Measurements from ENCODE around the gene MCC. TPM values are rescaled to one million over a fixed set of nuclear protein-coding genes. Genes with fewer than 3 reads are reported as not detected.

Gene MCC
- polyA plus RNA-seq, 3 donors from 2014 or later, result 0.53 to 1.2 (median 0.63) TPM

DNA sequence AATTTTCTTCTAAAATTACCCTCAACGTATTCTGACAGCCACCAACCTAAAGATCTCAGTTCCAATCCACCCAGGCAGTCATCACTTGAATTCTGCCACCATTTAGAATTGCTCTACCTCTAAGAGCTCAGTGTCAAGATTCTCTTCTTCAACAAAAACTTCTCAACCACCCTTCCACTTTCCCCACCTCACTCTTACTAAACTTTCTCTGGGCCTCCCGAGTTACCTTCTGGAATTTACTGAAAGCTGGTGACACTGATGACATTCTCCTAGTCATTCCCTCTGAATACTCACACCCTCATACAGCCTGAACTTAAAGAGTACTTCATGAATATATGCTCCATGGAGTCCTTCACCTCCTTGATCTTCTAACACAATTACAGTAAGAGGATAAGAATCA is 263.0 kb downstream of the MCC start:
- H3K4me1 Mint-ChIP-seq, result no peaks in the 10 kb centered on the region
- no peak overlapping the region for H3K4me3 Mint-ChIP-seq
- no peak for DNase-seq
- H3K27me3 Mint-ChIP-seq (ENCODE audit: low read depth in 3 of 3), result peaks cover 1 to 15% (median 7%) of the 10 kb centered on the region in 3 donors
- no peaks in the 10 kb centered on the region for H3K9me3 Mint-ChIP-seq
- no peaks in the 10 kb centered on the region for H3K36me3 Mint-ChIP-seq
- no peak overlapping the region for H3K27ac Mint-ChIP-seq

DNA sequence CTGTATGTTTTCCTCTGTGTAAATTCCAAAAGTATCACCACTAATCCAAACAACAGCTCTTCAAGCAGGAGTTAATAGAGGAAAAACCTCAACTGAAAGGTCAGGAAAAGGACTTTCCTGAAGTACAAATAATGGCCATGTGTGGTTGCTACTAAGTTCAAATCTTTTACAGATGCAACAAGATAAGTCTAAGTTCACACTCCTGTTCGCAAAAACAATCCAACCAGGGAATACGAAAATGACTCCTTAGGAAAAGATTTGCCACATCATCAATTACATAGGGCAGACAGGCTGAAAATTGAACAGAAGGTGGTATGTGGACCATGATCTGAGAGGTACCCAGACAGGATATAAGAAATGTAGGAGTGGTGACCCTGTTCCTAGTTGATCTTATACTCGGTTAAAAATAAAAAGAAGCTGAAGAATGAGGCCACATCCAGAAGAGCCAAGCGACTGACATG is 263.6 kb downstream of the MCC start:
- Mint-ChIP-seq H3K36me3 (no peaks in the 10 kb centered on the region), H3K27me3 (ENCODE audit: low read depth in 3 of 3) (peaks cover 1 to 16% (median 5%) of the 10 kb centered on the region in 3 donors), H3K27ac (no peak overlapping the region), H3K9me3 (no peaks in the 10 kb centered on the region), H3K4me1 (no peaks in the 10 kb centered on the region), H3K4me3 (no peak overlapping the region)
- DNase-seq, result no peak

DNA sequence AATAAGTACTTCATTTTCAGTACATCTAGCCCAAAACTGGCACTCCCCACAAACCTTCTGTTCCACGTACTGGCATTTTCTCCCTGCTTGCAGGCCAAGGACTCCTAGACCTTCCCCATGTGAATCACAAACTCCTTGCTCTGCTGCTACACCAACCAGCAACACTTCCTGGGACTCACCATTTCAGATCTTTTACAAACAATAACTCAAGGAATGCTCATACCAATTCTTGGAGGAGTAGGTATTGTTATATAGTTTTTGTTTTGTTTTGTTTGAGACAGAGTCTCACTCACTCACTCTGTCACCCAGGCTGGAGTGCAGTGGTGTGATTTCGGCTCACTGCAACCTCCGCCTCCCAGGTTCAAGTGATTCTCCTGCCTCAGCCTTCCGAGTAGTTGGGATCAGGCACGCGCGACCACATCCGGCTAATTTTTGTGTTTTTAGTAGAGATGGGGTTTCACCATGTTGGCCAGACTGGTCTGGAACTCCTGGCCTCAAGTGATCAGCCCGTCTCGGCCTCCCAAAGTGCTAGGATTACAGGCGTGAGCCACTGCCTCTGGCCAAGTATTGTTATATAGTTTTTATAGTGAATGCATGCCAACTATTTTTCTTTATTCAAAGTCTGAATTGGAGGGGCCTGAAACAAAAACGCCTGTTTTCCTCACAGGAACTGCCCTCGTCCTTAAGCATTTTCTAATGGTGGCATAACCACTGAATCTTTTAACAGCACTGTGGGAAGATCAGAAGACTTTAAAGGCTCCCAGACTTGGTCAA is 264.2 kb downstream of the MCC start:
- H3K4me3 Mint-ChIP-seq, result no peak overlapping the region
- H3K27me3 Mint-ChIP-seq (ENCODE audit: low read depth in 3 of 3), result peaks cover 1 to 17% (median 5%) of the 10 kb centered on the region in 3 donors
- no peaks in the 10 kb centered on the region for H3K4me1 Mint-ChIP-seq
- no peak overlapping the region for H3K27ac Mint-ChIP-seq
- no peak for DNase-seq
- H3K36me3 Mint-ChIP-seq, result no peaks in the 10 kb centered on the region
- H3K9me3 Mint-ChIP-seq, result no peaks in the 10 kb centered on the region

DNA sequence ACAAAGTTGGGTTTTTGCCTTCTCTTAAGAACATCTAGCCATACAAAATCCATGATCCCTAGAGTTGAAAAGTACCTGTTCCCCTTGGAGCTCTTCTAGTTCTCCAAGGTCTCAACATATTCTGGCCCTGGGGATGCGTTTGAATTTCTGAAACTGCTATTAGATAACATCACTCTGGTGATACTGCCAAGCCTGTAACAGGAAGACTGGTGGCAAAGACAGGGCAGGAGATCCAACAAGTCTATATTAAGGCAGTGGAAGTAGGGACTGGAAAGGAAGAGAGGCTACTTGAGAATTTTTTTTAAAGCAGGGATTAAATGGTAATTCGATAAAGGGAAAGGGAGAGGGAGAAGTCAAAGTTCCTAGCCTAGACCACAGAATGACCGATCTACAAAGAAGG is 264.9 kb downstream of the MCC start:
- peaks cover 0 to 14% (median 5%) of the 10 kb centered on the region in 3 donors for H3K27me3 Mint-ChIP-seq (ENCODE audit: low read depth in 3 of 3)
- H3K27ac Mint-ChIP-seq, result no peak overlapping the region
- no peaks in the 10 kb centered on the region for H3K36me3 Mint-ChIP-seq
- H3K9me3 Mint-ChIP-seq, result no peaks in the 10 kb centered on the region
- no peaks in the 10 kb centered on the region for H3K4me1 Mint-ChIP-seq
- DNase-seq, result no peak
- no peak overlapping the region for H3K4me3 Mint-ChIP-seq

DNA sequence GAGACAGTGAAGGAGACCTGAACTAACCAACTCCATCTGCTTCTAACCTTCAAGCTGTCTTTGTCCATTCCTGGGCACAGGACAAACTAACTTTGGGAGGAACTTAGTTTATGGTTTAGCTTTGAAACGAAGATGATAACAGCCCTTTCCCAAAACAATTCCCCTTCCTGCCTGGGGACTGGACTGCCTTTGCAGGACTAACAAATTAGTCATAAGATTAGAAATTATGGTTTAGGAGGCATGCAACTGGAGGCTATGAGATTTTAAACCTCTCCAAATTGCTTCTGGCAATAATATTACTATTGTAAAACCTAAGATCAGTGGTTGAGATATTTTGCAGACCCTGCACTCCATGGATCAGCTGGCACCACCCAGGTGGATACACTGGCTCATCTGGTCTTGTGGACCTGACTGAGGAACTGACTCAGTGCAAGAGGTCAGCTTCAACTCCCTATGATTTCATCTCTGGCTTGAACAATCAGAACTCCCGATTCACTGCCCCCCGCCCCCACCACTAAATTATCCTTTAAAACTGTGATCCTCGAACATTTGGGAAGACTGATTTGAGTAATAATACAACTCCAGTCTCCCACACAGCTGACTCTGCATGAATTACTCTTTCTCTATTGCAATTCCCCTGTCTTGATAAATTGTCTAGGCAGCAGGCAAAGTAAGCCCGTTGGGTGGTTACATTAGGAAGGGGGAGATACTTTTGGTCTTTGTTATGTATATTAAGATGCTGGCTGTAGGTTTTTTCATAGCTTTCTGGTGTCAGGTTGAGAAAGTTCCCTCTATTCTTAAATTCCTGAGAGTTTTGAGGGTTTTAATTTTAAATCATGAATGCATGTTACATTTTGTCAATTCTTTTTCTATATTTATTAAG is 266.7 kb downstream of the MCC start:
- DNase-seq, result no peak
- Mint-ChIP-seq H3K27ac (no peak overlapping the region), H3K9me3 (no peaks in the 10 kb centered on the region), H3K4me3 (no peak overlapping the region), H3K4me1 (no peaks in the 10 kb centered on the region), H3K36me3 (no peaks in the 10 kb centered on the region), H3K27me3 (ENCODE audit: low read depth in 3 of 3) (peaks cover 0 to 14% (median 5%) of the 10 kb centered on the region in 3 donors)

DNA sequence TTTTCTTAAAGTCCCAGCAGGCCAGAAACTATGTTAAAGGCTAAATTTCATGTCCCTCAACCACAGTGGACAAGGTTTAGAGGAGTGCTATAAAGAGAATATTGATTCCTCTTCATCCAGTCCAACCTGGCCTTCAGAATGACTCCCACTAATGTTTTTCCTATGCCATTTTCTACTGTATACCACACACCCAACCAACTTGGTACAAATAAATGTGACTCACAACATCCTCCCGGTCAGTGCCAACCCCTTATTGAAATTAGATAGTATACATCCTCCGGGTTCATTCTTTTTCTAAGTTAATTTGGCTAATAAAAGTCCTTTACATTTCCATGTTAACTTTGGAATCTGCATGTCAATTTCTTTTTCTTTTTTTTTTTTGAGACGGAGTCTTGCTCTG is 268.6 kb downstream of the MCC start:
- H3K27me3 Mint-ChIP-seq (ENCODE audit: low read depth in 3 of 3), result peaks cover 2 to 11% (median 2%) of the 10 kb centered on the region in 3 donors
- no peak overlapping the region for H3K27ac Mint-ChIP-seq
- H3K4me3 Mint-ChIP-seq, result no peak overlapping the region
- H3K36me3 Mint-ChIP-seq, result no peaks in the 10 kb centered on the region
- H3K9me3 Mint-ChIP-seq, result no peaks in the 10 kb centered on the region
- no peaks in the 10 kb centered on the region for H3K4me1 Mint-ChIP-seq
- no peak for DNase-seq

DNA sequence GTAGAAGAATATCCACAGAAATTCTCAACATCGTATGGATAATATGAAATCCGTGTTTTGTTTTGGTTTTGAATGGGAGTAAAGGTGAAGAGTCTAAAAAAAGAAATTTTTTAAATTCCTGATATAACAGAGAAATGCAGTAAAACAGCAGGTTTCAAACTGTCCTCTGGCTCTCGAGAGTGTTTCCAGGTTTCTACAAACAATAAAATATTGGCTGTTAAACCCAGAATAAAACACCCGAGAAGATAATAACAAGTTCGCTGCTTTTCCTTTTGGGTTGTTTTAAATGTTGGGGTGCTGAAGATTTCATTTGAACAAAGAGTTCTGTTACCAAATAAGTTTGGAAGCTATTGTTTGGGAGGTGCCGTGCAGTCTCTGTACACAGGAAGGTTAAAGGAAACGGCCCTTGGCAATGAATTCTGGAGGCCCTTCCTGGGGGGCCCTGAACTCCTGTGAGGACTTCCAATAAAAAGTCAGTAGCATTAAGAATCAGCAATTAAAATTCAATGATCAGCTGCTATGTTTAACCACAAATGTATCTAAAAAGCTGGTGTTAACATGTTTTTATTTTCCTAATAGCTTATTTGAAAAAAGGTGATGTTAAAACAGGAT is 269.2 kb downstream of the MCC start:
- peaks cover 2 to 9% (median 2%) of the 10 kb centered on the region in 3 donors for H3K27me3 Mint-ChIP-seq (ENCODE audit: low read depth in 3 of 3)
- no peaks in the 10 kb centered on the region for H3K4me1 Mint-ChIP-seq
- H3K36me3 Mint-ChIP-seq, result no peaks in the 10 kb centered on the region
- H3K9me3 Mint-ChIP-seq, result no peaks in the 10 kb centered on the region
- DNase-seq, result no peak
- H3K4me3 Mint-ChIP-seq, result no peak overlapping the region
- H3K27ac Mint-ChIP-seq, result no peak overlapping the region

DNA sequence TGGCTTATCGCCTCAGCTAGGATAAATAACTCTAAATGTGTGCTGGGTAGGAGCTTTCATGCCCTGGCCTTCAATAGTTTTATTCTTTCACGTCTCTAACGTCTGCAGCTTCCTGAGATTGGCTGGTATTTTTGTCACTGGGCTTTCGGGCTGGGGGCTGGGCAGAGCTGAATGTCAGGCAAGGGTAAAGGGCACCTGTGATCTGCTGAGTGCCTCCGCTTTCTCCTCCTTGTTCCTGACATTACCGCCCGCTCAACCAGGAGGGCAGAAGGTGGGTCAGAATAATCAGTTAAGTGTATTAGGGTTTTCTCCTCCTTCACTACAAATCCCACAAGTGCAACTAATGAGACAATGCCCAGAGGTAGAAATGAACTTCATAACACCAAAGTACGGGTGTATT is 270.1 kb downstream of the MCC start:
- no peak for DNase-seq
- no peak overlapping the region for H3K27ac Mint-ChIP-seq
- H3K9me3 Mint-ChIP-seq, result no peaks in the 10 kb centered on the region
- H3K27me3 Mint-ChIP-seq (ENCODE audit: low read depth in 3 of 3), result peaks cover 0 to 9% (median 2%) of the 10 kb centered on the region in 3 donors
- H3K36me3 Mint-ChIP-seq, result no peaks in the 10 kb centered on the region
- H3K4me1 Mint-ChIP-seq, result no peaks in the 10 kb centered on the region
- H3K4me3 Mint-ChIP-seq, result no peak overlapping the region

DNA sequence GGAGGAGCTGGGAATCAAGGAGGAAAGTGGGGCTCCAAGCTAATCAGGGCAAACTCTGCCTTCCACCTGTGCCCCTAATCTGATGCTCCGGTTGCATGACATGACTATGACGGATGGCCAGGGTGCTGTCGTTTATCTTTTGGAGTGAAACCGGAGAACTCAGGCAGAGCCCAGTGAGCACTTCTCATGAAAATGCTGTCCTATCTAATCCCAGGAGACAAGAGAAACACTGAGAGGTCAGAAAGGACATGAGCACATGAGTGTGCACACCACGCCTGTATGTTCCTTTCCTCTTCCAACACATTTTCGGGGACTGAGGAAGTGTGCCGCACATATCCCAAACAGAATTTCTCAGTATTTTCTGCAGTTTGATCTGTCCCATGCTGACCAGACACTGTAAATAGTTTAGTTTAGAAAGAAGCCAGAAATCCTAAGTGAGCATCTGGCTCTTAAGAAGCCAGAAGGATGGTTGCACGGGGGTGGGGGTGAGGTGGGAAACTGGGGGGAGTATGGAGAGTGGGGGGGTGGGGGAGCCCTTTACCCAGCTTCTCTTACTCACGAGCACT is 270.6 kb downstream of the MCC start:
- no peaks in the 10 kb centered on the region for H3K4me1 Mint-ChIP-seq
- no peaks in the 10 kb centered on the region for H3K36me3 Mint-ChIP-seq
- H3K27me3 Mint-ChIP-seq (ENCODE audit: low read depth in 3 of 3), result peaks cover 0 to 9% (median 2%) of the 10 kb centered on the region in 3 donors
- H3K9me3 Mint-ChIP-seq, result no peaks in the 10 kb centered on the region
- H3K27ac Mint-ChIP-seq, result no peak overlapping the region
- H3K4me3 Mint-ChIP-seq, result no peak overlapping the region
- no peak for DNase-seq

DNA sequence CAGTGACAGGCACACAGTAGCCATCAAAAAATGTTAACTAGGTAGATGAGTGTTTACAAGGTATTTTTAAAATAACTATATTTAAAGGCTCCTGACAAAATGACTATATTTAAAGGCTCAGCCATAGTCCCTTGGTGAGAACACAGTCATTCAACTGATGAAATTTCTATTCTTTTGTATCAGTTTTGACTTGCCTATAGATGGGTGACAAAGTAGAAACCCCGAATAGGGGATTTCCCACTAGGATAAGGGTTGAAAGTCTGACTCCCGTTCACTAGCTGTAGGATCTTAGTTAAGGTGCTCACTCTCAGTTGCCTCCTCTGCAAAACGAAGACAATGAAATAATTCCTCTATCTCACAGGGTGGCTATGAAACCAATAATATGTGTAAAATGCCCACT is 271.7 kb downstream of the MCC start:
- H3K27me3 Mint-ChIP-seq (ENCODE audit: low read depth in 3 of 3), result peaks cover 0 to 4% (median 2%) of the 10 kb centered on the region in 3 donors
- H3K4me3 Mint-ChIP-seq, result no peak overlapping the region
- no peaks in the 10 kb centered on the region for H3K36me3 Mint-ChIP-seq
- no peaks in the 10 kb centered on the region for H3K4me1 Mint-ChIP-seq
- DNase-seq, result no peak
- H3K9me3 Mint-ChIP-seq, result no peaks in the 10 kb centered on the region
- H3K27ac Mint-ChIP-seq, result no peak overlapping the region

DNA sequence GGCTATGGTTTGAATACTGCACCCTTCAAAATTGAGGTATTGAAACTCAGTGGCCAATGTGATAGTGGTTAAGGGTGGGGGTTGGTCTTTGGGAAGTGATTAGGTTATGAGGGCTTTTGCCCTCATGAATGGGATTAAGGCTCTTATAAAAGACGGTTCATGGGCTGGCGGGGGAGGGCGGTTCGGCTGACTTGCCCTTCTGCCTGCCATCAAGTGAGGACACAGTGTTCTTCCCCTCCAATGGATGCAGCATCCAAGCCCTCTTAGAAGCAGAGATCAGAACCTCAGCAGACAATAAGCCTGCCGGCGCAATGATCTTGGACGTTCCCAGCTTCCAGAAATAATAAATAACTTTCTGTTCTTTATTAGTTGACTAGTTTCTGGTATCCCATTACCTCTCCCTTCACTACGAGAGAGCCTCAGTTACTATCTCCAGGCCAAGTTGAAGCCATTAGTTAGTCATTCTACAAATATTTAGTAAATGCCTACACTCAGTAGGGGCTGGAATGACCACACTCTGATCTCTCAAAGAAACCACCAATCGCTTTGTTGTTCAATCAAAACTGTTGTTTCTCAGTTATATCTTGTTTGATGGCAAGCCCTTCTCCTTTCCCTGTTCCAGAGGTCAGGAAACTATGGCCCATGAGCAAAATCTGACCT is 272.7 kb downstream of the MCC start:
- no peaks in the 10 kb centered on the region for H3K9me3 Mint-ChIP-seq
- H3K36me3 Mint-ChIP-seq, result no peaks in the 10 kb centered on the region
- no peak for DNase-seq
- H3K27me3 Mint-ChIP-seq (ENCODE audit: low read depth in 3 of 3), result peaks cover 0 to 4% (median 2%) of the 10 kb centered on the region in 3 donors
- H3K27ac Mint-ChIP-seq, result no peak overlapping the region
- H3K4me1 Mint-ChIP-seq, result no peaks in the 10 kb centered on the region
- H3K4me3 Mint-ChIP-seq, result no peak overlapping the region

DNA sequence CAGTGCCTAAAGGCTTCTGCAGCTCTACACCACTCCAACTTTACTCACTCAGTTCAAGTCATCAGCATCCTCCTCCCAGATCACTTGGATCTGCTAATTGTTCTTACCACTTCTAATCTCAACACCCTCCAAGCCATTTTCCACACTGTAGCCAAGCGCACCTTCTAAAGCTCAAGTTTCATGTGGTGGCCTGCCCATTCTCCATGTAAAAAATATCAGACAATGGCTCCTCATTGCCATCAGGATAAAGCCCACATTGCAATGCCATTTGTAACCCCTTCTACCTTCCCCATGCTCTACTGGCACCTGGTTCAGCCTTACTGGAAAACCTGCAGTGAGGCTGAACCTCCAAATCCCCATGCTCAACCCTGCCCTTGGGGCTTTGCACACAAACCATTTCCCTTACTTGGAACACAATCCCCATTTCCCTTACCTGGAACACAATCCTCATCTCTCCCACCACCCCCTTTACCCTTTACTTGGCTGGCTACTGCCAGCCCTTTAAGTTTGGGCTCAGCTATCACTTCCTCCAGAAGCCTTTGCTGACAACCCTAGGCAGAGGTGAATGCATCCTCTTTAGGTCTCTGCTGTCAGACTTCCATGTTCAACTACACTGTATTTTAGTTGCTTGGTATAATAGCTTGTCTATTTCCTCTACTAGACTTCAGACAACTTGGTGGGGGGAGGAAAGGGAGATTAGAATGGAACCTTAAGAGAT is 273.5 kb downstream of the MCC start:
- no peak for DNase-seq
- no peaks in the 10 kb centered on the region for H3K4me1 Mint-ChIP-seq
- H3K27ac Mint-ChIP-seq, result no peak overlapping the region
- H3K36me3 Mint-ChIP-seq, result no peaks in the 10 kb centered on the region
- no peak overlapping the region for H3K4me3 Mint-ChIP-seq
- no peaks in the 10 kb centered on the region for H3K9me3 Mint-ChIP-seq
- peaks cover 0 to 4% (median 2%) of the 10 kb centered on the region in 3 donors for H3K27me3 Mint-ChIP-seq (ENCODE audit: low read depth in 3 of 3)

Data from immature natural killer cell (primary cell).